HG02610 (cell line): ENCODE measurements around the gene SLC8A3.

Source experiments
- ATAC-seq: cut with Tn5 transposase; IDR thresholded peaks from one replicate; pipeline ENCODE4 v1.9.1; 2021; ENCODE audit warnings: mild to moderate bottlenecking, moderate library complexity; ENCODE audit not compliant: unreplicated experiment

Gene SLC8A3

GRCh38 chr14:70029296-70030132 lies 159.2 kb downstream of the SLC8A3 start:
- no peak for ATAC-seq

DNA sequence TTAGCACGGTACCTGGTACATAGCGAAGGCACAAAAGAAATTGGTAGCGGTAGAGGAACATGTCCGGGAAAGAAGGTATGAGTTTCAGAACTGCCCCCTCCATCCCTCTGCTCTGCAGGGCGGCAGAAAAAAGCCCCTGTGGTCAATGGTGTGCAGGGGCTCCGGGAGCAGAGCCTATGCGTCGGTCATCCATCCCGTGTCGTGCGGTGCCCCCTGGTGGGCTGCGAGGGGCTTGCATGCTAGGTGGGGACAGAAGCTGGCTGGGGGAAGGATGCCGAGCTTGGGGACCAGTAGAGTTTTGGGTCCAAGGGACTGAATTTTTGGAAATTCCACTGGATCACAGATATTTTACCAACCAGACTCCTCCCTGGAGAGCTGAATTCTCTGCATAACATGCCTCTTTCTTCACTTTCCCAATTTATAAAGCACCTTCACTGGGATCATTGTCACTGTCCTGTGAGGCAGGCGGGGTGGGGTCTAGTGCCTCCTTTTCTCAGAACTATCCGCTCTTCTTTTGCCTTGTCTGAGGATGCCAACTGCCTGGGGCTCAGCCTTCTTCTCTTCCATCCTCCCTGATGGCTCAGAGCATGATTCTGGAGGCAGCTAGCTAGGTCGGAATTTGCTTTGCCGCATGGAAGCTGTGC lies 160.8 kb downstream of the SLC8A3 start:
- peak; percentile 58 for ATAC-seq

DNA sequence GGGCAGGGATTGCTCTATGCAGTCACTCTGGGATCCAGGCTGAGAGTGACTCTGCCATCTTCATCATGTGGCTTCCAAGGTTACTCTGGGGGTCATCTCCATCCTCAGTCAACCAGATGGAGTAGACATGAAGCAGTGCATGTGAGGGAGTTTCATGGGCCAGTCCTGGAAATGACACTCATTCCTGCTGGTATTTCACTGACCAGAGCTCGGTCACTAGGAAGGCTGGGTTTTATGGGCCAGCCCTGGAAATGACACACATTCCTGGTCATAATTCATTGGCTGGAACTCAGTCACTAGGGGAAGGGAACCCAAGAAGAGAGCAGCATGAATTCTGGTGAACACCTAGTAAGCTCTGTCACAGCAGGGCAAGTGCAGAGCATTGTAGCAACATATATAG lies 164.9 kb downstream of the SLC8A3 start:
- ATAC-seq = no peak

DNA sequence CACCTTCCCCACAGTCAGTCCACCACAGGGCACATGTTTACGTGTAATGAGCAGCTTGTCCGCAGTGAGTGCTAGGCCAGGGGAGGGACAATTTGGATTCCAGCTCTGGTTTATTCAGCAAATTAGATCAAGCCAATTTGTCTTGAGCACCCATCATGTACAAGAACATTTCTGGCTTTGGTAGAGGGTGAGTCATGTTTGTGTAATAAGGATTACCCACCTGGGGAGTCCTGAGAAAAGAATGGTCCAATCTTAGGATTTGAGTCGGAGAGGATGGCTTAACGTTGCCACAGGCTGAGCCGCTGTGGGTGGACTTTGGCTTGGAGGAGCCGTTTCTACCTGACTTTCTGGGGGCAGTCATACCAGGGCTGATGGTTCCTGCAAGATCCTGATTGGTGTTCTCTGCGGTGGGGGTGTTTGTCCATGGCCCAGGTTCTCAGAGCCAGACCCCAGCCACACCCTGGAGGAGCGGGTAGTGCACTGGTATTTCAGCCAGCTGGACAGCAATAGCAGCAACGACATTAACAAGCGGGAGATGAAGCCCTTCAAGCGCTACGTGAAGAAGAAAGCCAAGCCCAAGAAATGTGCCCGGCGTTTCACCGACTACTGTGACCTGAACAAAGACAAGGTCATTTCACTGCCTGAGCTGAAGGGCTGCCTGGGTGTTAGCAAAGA lies 165.8 kb downstream of the SLC8A3 start:
- no peak for ATAC-seq

DNA sequence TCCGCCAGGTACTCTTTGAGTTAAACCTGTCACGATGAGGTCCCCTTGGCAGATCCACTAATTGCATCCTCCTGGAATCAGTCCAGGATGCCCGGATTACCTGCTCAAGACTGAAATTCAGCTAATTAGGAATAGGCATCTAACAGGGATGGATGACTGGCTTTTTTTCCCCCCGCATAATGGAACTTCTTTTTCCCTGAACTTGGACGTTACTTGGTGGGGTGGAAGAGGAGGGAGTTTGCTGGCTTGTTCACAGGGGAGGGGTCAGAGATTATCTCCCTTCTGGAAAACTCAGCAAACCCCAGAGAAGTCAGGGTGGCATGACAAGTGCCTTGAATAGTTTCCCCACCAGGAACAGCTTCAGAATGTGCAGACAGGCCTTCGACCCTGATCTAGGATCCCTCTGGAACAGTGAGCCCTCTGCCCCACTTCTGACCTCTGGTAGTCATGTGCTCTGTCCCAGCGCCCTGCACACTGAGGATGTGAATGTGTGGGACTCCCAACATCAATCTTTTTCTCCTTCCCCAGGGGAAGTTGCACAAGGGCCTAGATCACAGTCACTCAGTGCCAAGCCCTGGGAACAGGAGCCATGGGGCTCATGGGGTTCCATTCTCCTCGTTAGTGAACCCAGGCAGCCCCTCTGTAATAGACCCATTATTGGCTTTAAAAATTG lies 167.1 kb downstream of the SLC8A3 start:
- ATAC-seq = no peak

DNA sequence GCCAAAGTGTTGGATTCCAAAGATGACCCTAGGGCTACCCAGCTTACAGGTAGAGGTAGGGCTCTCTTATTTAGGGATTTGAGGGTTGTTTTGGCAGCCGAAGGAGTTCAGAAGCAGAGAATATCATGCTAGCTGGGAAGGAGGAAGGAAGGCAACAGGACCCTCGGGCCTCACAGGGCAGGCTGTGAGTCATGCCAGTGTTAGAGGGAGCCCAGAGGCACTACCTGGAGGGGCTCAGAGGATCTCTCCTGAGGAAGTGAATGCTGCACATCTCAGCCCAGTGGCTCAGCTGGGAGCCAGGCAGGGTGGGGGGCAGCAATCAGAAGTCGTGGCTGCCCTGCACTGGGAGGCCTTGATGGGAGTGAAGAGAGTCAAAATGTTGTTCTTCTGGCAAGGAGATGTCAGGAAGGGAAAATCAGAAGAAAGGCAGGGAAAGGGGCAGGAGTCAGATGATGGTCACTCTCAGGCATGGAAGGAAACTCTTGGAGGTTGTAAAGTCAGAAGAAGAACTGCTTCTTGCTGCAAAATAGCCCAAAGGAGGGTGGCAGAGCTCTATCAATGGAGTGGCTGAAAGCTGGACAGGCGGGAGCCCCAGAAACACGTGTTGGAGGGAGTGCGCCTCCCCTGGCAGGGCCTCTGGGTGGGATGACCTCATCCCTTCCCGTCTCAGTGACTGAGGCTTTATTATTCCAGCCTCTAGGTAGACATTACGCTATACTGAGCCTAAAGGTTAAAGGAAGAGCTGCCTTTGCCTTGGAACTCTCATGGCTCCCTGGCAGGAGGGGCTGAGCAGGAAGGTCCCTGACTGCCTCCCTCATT lies 168.2 kb downstream of the SLC8A3 start:
- ATAC-seq = no peak

GRCh38 chr14:70019695-70020094 lies 169.1 kb downstream of the SLC8A3 start:
- no peak for ATAC-seq

DNA sequence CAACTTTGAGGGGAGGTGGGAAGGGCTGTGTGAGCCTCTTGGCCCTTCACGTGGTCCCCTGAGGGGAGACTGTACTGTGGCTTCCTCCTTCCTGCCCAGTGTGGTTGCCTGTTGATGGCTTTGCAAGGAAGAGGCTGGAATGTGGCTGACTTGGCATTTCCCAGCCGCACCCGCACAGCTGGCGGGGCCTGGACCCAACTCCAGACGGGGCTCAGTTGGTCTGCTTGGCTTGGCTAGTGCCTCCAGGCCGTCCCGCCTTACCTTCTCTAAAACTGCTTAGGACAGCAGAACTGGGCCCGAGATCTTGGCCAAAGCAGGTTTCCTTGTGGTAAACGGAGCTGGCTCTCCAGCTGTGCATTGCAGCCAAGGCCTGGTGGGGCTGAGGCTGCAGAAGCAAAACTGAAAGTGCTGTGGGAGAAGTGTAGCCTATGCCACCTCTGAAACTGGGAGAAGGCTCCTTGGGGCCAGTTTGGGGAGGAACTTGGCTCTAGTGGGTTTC lies 170.0 kb downstream of the SLC8A3 start:
- peak; percentile 62 for ATAC-seq

GRCh38 chr14:70018230-70018629 lies 170.5 kb downstream of the SLC8A3 start:
- ATAC-seq = no peak

- no peak for ATAC-seq
These were observed 174.2 kb downstream of the SLC8A3 start for GRCh38 chr14:70014406-70015095.

DNA sequence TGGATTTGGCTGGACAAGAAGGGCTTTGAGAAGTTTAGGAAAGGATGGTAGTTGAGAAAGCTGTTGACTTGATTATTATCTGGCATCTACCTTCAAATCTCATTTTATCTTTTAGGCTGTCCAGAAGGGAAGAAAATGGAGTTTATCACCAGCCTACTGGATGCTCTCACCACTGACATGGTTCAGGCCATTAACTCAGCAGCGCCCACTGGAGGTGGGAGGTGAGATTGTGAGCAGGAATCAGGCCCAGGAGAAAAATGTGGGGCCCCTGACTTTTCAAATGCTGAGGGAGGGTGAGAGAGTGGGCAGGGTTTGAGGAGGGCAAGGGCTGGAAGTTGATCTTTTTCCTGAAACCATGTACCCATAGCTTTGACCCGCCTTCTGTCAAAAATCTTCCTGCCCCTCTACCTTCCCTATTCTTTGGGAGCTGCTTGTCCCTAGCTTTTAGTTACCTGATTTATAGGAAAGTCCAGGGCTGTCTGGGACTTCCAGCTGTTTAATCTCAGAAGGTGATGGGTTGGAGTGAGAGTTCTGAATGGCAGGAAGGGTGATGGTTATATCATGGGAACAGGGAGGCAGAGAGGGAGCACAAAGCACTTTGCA lies 175.4 kb downstream of the SLC8A3 start:
- no peak for ATAC-seq

DNA sequence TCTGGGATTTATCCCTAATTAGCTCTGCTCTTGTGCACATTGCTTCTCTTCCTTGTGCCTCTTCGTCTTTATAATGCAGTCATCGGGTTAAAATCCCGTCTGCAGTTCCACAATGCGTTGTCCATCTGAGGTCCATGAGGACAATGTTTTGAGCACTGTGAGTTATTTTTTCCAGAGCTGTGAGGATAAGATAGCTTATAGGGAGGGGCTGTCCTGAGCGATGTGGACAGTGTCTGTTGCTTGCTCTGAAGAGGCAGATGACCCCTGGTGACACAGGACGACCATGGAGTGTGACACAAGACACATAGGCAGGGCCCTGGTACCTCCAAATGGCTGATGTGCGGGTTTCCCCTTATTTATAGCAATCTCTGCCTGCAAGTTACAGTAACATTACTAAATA lies 177.0 kb downstream of the SLC8A3 start:
- no peak for ATAC-seq

DNA sequence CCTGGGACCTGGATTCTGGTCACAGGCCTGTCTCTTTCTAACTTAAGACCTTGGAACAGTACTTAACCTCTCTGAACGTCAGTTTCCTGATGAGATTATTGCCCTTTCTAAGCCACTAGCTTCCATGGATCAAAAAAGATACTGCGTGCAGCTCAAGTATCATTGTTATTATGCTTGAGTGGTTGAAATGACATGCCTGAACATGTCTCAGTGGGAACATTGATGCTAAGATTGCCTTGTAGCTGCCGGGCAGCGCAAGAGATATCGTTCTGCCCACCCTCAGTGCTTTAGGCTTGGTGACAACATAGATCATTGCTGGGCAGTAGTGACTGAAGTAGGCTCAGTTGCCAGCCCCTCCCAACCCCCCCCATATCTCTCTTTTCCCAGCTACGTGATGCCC lies 177.7 kb downstream of the SLC8A3 start:
- no peak for ATAC-seq

- ATAC-seq = no peak
These were observed 178.8 kb downstream of the SLC8A3 start for GRCh38 chr14:70009961-70010360.

GRCh38 chr14:70008284-70009262 lies 180.2 kb downstream of the SLC8A3 start:
- no peak for ATAC-seq

GRCh38 chr14:70006699-70007098 lies 182.1 kb downstream of the SLC8A3 start:
- no peak for ATAC-seq

GRCh38 chr14:70005281-70005805 lies 183.4 kb downstream of the SLC8A3 start:
- no peak for ATAC-seq

GRCh38 chr14:70004791-70005190 lies 184.0 kb downstream of the SLC8A3 start:
- no peak for ATAC-seq
